Non-pigmented ciliary epithelial cell (primary cell): Measurements from ENCODE around the gene RYR2.

Source experiments
- DNase-seq: peaks from one replicate; pipeline ENCODE4 v3.0.0-alpha.2; 2010; ENCODE audit warnings: low read depth

The RYR2 gene

GRCh38 chr1:237467320-237467719 lies 425.3 kb downstream of the RYR2 start:
- DNase-seq: no peak

GRCh38 chr1:237470712-237471338 lies 428.8 kb downstream of the RYR2 start:
- no peak for DNase-seq

DNA sequence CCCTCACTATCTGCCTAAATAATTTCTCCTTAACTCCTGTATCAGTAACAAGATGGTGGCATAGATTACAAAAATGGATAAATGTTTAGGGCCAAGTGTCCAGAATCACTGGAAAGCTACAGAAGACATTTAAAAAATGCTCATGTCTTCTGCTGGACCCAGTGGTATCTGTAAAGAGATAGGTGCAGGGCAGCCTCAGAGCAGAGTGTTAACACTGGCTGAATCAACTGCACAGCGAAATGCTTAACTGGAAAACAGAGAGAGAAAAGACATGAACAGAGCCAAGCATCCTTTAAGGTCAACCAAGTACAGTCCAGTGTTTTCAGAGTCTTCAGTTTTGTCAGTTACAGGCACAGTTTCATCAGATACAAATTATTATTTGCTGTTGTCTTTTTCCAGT lies 429.4 kb downstream of the RYR2 start:
- DNase-seq: no peak

DNA sequence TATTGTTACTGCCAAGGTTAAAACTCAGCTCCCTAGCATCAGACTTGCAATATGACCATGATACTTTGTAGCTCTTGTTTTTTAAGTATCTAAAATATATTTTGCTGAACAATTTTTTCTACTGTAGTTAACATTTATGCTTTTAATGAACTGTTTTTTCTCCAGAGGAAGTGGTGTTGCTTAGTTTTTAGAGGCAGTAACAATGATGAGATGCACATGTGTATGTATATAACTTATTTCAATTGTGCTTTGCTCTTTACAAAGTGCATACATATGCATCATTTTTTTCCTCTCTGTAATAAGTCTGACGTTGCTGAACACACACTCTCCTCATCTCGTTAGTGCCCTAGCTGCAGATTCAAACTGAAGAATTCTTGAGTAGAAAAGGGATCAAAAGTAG lies 430.0 kb downstream of the RYR2 start:
- no peak for DNase-seq

GRCh38 chr1:237473854-237474253 lies 431.9 kb downstream of the RYR2 start:
- DNase-seq: no peak

DNA sequence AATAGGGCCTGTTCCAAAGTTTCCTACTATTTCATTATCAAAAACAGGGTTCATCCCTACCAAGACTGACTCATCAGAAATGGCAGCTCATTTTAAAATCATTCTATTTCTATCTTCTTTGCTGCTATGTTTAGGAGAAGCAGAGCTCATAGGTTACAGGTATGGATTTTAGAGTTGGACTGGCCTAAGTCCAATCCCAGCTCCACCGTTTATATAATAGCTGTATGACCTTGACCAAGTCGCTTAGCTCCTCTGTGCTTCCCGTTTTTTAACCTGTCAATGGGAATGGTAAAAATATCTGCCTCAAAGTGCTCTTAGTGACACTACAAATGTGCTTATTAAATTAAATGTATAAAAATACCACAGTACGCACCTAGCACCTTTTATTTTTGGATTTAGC lies 436.1 kb downstream of the RYR2 start:
- no peak for DNase-seq

- no peak for DNase-seq
These were observed 436.9 kb downstream of the RYR2 start for GRCh38 chr1:237478842-237479241.

DNA sequence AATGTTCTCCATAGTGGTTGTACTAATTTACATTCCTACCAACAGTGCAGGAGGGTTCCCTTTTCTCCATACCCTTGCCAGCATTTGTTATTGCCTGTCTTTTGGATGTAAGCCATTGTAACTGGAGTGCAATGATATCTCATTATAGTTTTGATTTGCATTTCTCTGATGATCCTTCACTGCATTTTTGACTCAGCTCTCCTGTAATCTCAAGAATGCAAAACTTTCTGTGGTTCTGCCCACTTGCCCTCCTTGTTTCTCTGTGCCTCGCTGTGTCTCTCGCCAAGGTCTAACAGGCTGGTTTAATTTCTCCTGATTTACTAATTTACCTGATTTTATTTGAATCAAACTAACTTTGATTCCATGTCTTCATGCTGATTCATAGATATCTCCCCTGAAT lies 440.8 kb downstream of the RYR2 start:
- peak; percentile 1 for DNase-seq

DNA sequence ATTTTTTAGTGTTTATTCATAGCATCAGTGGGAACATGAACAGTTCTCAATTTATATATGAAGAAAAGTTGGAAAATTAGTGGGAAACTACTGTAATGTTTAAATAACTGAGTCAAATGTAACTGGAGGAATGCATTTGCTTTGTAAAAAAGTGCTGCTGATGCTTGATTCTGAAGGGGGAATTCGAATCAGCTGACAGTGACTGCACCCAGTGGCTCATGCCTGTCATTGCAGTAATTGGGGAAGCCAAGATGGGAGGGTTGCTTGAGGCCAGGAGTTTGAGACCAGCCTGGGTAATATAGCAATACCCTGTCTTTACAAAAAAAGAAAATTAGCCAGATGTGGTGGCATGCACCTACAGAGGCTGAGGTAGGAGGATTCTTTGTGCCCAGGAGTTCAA lies 450.4 kb downstream of the RYR2 start:
- DNase-seq: no peak

DNA sequence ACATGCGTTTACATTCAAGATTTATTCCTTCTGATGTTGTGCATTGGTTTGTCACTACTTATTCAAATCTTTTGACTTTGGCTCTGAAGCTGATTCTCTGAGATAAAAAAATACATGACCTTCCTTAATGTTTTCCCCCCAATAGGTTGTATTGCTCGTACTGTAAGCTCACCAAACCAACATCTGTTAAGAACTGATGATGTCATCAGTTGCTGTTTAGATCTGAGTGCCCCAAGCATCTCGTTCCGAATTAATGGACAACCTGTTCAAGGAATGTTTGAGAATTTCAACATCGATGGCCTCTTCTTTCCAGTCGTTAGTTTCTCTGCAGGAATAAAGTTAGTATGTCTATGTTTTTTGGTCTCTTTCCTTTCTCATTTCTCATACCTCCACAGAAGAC lies 458.6 kb downstream of the RYR2 start:
- DNase-seq: no peak

DNA sequence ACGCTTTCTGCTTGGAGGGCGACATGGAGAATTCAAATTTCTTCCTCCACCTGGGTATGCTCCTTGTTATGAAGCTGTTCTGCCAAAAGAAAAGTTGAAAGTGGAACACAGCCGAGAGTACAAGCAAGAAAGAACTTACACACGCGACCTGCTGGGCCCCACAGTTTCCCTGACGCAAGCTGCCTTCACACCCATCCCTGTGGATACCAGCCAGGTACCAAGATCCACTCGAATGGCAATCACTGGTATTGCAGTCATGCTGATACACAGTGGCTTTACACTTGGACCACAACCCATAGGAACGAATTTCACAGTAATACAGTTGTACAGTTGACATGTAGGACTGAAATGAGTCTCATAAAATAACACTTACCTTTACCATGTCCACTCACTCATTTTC lies 461.3 kb downstream of the RYR2 start:
- DNase-seq: no peak

DNA sequence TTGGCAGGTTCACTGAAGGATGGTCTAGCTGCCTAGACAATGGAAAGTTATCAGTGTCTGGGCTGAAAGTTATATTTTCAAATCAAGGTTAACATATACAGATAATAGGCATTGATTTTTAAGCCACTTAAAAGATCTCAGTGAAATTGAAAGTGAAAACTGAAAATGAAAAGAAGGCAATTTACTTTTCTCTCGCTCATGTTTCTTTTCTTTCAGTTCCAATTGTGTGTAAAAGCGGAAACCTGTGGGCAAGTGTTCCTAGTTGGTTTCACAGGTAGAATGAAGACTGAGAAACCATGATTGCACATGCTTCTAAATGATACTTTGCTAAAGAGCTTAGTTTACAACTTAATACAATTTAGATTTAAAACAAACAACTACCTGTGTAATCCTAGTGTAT lies 465.0 kb downstream of the RYR2 start:
- DNase-seq: no peak

GRCh38 chr1:237509748-237510147 lies 467.8 kb downstream of the RYR2 start:
- DNase-seq: no peak

GRCh38 chr1:237525102-237525501 lies 483.1 kb downstream of the RYR2 start:
- no peak for DNase-seq

GRCh38 chr1:237527761-237528160 lies 485.8 kb downstream of the RYR2 start:
- no peak for DNase-seq

GRCh38 chr1:237528545-237528944 lies 486.6 kb downstream of the RYR2 start:
- no peak for DNase-seq

DNA sequence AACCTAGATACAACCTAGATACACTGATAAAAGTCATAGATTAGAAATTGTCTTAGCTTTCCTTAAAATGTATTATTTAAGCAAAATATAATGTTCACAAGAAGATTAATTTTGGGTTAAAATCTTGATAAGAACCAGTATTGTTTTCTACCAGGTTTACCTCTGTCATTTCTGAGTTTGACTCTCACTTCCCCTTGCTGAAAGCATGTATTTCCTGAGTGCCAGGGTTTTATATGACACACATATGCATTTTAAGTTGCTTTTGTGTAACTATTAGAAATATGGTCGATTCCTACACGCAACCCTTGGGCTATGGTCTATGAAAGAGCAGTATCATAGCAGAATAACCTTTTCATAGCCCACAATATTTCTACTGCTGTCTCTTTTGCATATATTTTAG lies 497.1 kb downstream of the RYR2 start:
- DNase-seq: no peak

DNA sequence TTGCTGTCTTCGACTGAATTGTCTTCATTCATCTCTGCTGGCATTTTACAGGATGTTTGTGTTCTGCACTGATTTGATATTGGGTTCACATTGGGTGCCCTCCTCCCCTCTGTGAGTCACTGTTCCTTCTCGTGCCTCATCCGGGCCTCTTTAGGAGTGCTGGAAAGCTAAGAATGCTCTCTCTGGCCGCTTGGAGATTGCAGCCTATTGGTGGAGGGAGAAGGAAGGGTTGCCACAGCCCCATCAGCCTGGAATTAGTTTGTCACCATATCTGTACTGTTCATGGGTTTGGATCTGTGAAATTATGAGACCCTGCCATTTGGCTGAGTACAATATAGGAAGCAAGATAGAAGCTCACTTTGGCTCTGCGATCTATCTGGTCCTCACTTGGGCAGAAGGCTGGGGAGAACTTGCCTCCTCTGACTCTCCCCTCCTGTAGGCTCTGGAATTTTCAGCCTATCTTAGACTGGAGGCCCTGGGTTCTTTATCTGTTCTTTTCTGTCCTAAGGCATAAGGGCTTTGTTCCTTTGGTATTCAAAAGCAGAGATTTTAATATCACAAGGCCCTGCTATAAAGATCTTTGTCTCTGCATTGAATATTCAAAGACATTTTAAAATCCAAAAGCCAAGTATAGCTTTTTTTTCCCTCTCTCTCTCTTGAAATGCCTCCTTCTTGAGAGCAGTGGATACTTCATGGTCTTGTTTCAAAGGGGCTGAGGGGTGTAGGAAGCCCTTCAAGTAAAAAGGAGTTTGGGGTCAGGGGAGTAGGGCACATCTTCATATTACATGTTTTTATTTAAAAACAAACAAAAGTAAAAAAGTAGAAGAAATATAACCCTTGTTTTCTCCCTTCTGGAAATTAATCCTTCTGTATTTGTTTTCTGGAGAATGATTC lies 500.8 kb downstream of the RYR2 start:
- DNase-seq: no peak

DNA sequence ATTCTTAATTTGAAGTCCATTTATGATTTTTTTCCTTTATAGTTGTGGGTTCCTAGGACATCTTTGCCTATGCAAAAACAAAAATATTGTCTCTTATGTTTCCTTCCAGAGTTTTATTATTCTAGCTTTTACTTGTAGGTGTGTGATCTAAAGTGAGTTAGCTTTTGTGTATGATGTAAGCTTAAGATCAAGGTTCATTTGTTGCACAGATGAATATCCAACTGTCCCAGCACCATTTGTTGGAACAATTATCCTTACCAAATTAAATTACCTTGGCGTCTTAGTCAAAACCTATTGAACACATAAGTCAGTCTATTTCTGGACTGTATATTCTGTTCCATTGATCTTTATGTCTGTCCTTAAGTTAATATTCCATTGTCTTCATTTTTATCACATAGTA lies 511.1 kb downstream of the RYR2 start:
- DNase-seq: no peak

DNA sequence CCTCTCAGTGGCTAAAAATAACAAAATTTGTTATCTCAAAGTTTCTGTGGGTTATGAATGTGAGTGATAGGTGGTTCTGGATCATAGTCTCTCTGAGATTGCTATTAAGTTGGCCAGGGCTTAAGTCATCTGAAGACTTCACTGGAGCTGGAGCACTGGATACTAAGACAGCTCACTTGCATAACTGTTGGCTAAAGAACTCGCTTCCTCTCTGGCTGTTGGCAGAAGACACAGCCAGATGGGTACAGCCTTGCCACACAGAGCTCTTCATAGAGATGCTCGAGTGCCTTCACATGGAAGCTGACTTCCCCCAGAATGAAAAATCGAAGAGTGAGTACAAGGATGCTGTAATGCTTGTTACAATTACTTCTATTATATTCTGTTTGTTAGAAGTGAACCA lies 514.9 kb downstream of the RYR2 start:
- no peak for DNase-seq

- peak; percentile 49 for DNase-seq
These were observed 520.3 kb downstream of the RYR2 start for GRCh38 chr1:237562242-237562823.

- no peak for DNase-seq
These were observed 523.3 kb downstream of the RYR2 start for GRCh38 chr1:237565236-237565635.

- DNase-seq: no peak
These were observed 524.6 kb downstream of the RYR2 start for GRCh38 chr1:237566581-237566980.
